Thyroid gland (tissue), 4 donors: ENCODE results near the gene NANOS3.

Experiments used
- POLR2A ChIP-seq, 2 donors: fragments of 450-650 bp; IDR thresholded peaks; one replicate each; pipeline ENCODE4 v1.6.1; 2017; ENCODE audit warnings: antibody characterized with exemption in 2 of 2, mild to moderate bottlenecking in 2 of 2, moderate library complexity in 1 of 2
- TF ChIP-seq, protein P1 (sequence below), 6 experiments: fragments of 200-600 bp in 3 of 6; fragments of 450-650 bp in 3 of 6; sonication (generic) in 3 of 6; IDR thresholded peaks; one replicate each; pipeline ENCODE4 v1.5.1; 2016 to 2019; ENCODE audit warnings: antibody characterized with exemption in 6 of 6, mild to moderate bottlenecking in 2 of 6, inconsistent platforms in 1 of 6, moderate library complexity in 1 of 6

DNA sequence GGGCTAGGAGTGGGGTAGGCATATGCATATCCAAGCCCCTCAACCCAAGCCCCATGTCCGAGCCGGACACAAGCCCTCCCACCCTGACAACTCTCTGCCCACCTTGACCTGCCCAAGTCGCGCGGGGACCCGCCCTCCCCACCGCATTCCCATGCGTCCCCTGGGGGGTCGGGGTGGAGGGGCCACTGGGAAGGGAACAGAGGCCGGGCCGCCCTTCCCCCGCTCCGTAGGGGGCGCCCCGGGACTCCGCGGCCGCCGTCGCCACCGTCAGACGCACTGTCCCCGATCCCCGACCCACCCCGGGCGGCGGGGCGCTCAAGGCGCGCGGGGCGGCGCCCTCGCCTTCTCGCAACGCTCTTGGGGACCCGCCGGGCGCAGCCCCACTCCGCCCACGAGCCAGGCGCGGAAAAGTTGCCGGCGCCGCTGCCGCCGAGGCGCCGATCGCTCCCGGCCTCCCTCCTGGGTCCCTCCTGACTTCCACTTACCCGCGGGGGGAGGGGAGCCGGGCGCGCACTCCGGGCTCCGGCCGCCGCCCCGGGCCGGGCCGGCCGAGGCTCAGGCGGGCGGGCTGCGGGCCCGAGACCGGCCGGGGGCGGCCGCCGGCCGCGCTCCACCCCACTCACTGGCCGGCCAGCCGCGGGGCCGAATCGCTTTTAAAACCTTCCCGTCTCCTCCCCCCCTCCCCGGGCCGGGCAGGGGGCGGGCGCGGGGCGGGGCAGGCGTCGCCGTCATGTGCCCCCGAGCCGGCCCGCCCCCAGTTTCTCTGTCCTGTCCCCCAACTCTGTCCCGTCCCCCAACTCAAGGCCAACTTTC, 34.4 kb upstream of the NANOS3 start:
- peak; percentile 79 to 96 for TF ChIP-seq POLR2A (IDR thresholded peaks at IDR 0.05)
- TF ChIP-seq, protein P1, sequence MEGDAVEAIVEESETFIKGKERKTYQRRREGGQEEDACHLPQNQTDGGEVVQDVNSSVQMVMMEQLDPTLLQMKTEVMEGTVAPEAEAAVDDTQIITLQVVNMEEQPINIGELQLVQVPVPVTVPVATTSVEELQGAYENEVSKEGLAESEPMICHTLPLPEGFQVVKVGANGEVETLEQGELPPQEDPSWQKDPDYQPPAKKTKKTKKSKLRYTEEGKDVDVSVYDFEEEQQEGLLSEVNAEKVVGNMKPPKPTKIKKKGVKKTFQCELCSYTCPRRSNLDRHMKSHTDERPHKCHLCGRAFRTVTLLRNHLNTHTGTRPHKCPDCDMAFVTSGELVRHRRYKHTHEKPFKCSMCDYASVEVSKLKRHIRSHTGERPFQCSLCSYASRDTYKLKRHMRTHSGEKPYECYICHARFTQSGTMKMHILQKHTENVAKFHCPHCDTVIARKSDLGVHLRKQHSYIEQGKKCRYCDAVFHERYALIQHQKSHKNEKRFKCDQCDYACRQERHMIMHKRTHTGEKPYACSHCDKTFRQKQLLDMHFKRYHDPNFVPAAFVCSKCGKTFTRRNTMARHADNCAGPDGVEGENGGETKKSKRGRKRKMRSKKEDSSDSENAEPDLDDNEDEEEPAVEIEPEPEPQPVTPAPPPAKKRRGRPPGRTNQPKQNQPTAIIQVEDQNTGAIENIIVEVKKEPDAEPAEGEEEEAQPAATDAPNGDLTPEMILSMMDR (IDR thresholded peaks at IDR 0.05), result peak in 1 of 6 experiments; percentile 7
